ENCODE results near the gene RNPEP.

GRCh38 chr1:202011994-202012393 is 29.5 kb downstream of the RNPEP start:
- no peak for TF ChIP-seq EZH2 (IDR thresholded peaks at IDR 0.05; ENCODE audit: borderline replicate concordance, low read length)
- TF ChIP-seq CTCF (IDR thresholded peaks at IDR 0.05; ENCODE audit: low read length) = no peak
